HepG2 (cell line): Measurements from ENCODE around the gene SLC25A23. TPM values are rescaled to one million over a fixed set of nuclear protein-coding genes. Genes with fewer than 3 reads are reported as not detected.

Experiments
- CBX1 ChIP-seq: IDR thresholded peaks from one replicate; pipeline ENCODE4 v1.6.1; 2016; ENCODE audit warnings: antibody characterized with exemption, low read depth
- GATAD2A ChIP-seq: IDR thresholded peaks from 2 replicates; pipeline ENCODE4 v1.6.1; 2016
- HIVEP1 ChIP-seq: sonication (generic); formaldehyde crosslinking; IDR thresholded peaks from 2 replicates; pipeline ENCODE4 v1.4.0; 2020; ENCODE audit warnings: mild to moderate bottlenecking, missing genetic modification reagents
- MTF1 ChIP-seq: sonication (generic); formaldehyde crosslinking; IDR thresholded peaks from 2 replicates; pipeline ENCODE4 v1.5.0; 2020; ENCODE audit warnings: missing genetic modification reagents
- NFATC3 ChIP-seq: sonication (generic); formaldehyde crosslinking; IDR thresholded peaks from 2 replicates; pipeline ENCODE4 v1.5.1; 2020; ENCODE audit warnings: mild to moderate bottlenecking, missing genetic modification reagents
- NFE2L1 ChIP-seq: sonication (generic); formaldehyde crosslinking; IDR thresholded peaks from 2 replicates; pipeline ENCODE4 v1.4.0; 2020; ENCODE audit warnings: missing genetic modification reagents, mild to moderate bottlenecking, borderline replicate concordance
- NR3C1 ChIP-seq: sonication (generic); formaldehyde crosslinking; IDR thresholded peaks from 2 replicates; pipeline ENCODE4 v1.4.0; 2020; ENCODE audit warnings: missing genetic modification reagents
- REL ChIP-seq: sonication (generic); formaldehyde crosslinking; conservative IDR thresholded peaks from 2 replicates; pipeline ENCODE4 v1.8.0; 2022; ENCODE audit warnings: mild to moderate bottlenecking, missing genetic modification reagents, moderate library complexity
- SMC3 ChIP-seq: IDR thresholded peaks from 2 replicates; pipeline ENCODE4 v1.6.1; 2011; ENCODE audit warnings: low read length, improper control_type of control experiment
- SUZ12 ChIP-seq: fragments of 150-350 bp; IDR thresholded peaks from 2 replicates; pipeline ENCODE4 v1.6.1; 2014; ENCODE audit warnings: low read depth, low read length
- ZNF101 ChIP-seq: sonication (generic); formaldehyde crosslinking; IDR thresholded peaks from 2 replicates; pipeline ENCODE4 v1.4.0; 2020; ENCODE audit warnings: mild to moderate bottlenecking, low read depth, missing genetic modification reagents, borderline replicate concordance
- ZNF44 ChIP-seq: sonication (generic); formaldehyde crosslinking; IDR thresholded peaks from 2 replicates; pipeline ENCODE4 v1.5.1; 2020; ENCODE audit warnings: mild to moderate bottlenecking, missing genetic modification reagents
- ZNF572 ChIP-seq: sonication (generic); formaldehyde crosslinking; IDR thresholded peaks from 2 replicates; pipeline ENCODE4 v1.5.1; 2020; ENCODE audit warnings: mild to moderate bottlenecking, missing genetic modification reagents
- polyA plus RNA-seq, 8 experiments: library from polyadenylated mRNA; depleted of rRNA in 3 of 8; stranded (reverse) in 7 of 8; unstranded in 1 of 8; fragments of >200 nt; fragmentation: Illumina TruSeq in 4 of 8; extraction: Trizol in 4 of 8; gene quantifications; 2 replicates each; pipeline versions ENCODE4 v1.2.1 to v1.2.3, GENCODE V29; 2011 to 2016; ENCODE audit warnings: low read depth in 4 of 8, missing spikeins in 1 of 8, mixed read lengths in 1 of 8; ENCODE audit not compliant: insufficient read depth in 1 of 8
- total RNA-seq, 5 experiments: library from RNA; depleted of rRNA; stranded (reverse); fragments of >200 nt; fragmentation: Illumina TruSeq; extraction: Trizol; gene quantifications; 2 replicates each; pipeline ENCODE4 v1.2.3, GENCODE V29; 2016; ENCODE audit warnings: low read depth in 1 of 5
- TF ChIP-seq, protein P1 (sequence below): sonication (generic); formaldehyde crosslinking; IDR thresholded peaks from 2 replicates; pipeline ENCODE4 v1.4.0; 2020; ENCODE audit warnings: missing genetic modification reagents
- TF ChIP-seq, protein P2 (sequence below): sonication (generic); formaldehyde crosslinking; IDR thresholded peaks from 2 replicates; pipeline ENCODE4 v1.4.0; 2020; ENCODE audit warnings: mild to moderate bottlenecking, missing genetic modification reagents
- TF ChIP-seq, protein P3 (sequence below): sonication (generic); formaldehyde crosslinking; IDR thresholded peaks from 2 replicates; pipeline ENCODE4 v1.8.0; 2022; ENCODE audit warnings: missing genetic modification reagents, mild to moderate bottlenecking, inconsistent platforms, borderline replicate concordance
- TF ChIP-seq, protein P4 (sequence below): IDR thresholded peaks from 2 replicates; pipeline ENCODE4 v1.6.1; 2012; ENCODE audit warnings: low read depth, low read length, improper control_type of control experiment
- TF ChIP-seq, protein P5 (sequence below): sonication (generic); formaldehyde crosslinking; IDR thresholded peaks from 2 replicates; pipeline ENCODE4 v1.5.1; 2020; ENCODE audit warnings: missing genetic modification reagents, mild to moderate bottlenecking, borderline replicate concordance
- TF ChIP-seq, protein P6 (sequence below): sonication (generic); formaldehyde crosslinking; IDR thresholded peaks from 2 replicates; pipeline ENCODE4 v1.5.0; 2020; ENCODE audit warnings: mild to moderate bottlenecking, missing genetic modification reagents

SLC25A23 gene
- total and polyA plus RNA-seq, 2 of the 13 experiments (the other 11 are each of a cell fraction or from before 2014, with no cell fraction given): 12.4 to 15.2 TPM

DNA sequence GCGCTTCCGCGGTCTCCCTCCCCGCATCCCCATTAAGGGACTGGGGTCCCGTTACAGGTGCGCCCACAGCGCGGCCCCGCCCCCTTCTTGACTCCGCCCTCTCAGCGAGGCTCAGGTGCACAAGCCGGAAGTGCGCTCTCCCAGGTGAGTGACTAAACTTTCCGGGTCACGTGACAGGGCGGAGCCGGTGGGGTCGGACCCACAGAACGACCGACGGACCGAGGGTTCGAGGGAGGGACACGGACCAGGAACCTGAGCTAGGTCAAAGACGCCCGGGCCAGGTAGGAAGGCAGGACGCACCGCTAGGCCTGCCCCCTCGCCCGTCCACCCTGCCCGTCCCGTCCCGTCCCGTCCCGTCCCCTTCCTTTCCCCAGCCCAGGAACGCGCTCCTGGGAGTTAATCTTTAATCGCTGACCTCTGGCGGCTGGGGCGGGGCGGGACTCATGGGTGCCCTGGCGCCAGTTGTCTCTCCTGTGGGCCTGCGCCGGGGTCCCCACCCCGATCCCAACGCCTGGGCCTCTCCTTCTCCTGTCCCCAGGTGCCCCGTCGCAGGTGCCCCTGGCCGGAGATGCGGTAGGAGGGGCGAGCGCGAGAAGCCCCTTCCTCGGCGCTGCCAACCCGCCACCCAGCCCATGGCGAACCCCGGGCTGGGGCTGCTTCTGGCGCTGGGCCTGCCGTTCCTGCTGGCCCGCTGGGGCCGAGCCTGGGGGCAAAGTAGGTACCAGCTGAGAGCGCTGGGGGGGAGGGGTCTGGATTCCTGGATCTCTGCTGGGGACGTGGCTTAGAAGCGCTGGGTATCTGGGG, 4.7 kb upstream of the SLC25A23 start, which contains the start of gene CRB3 (continued):
- TF ChIP-seq, protein P1, sequence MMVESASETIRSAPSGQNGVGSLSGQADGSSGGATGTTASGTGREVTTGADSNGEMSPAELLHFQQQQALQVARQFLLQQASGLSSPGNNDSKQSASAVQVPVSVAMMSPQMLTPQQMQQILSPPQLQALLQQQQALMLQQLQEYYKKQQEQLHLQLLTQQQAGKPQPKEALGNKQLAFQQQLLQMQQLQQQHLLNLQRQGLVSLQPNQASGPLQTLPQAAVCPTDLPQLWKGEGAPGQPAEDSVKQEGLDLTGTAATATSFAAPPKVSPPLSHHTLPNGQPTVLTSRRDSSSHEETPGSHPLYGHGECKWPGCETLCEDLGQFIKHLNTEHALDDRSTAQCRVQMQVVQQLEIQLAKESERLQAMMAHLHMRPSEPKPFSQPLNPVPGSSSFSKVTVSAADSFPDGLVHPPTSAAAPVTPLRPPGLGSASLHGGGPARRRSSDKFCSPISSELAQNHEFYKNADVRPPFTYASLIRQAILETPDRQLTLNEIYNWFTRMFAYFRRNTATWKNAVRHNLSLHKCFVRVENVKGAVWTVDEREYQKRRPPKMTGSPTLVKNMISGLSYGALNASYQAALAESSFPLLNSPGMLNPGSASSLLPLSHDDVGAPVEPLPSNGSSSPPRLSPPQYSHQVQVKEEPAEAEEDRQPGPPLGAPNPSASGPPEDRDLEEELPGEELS (CRISPR knock-in tag): 0 out of 2 replicates have a peak, but pooled peaks have one; percentile 28
- TF ChIP-seq CBX1 (peak; percentile 60), NFATC3 (0 out of 2 replicates have a peak, but pooled peaks have one; percentile 27), GATAD2A (CRISPR knock-in tag) (peak; percentile 60), ZNF101 (CRISPR knock-in tag) (no peak), REL (CRISPR knock-in tag) (no peak), NR3C1 (CRISPR knock-in tag) (no peak), SMC3 (no peak), SUZ12 (no peak), NFE2L1 (CRISPR knock-in tag) (no peak), MTF1 (CRISPR knock-in tag) (no peak), ZNF572 (CRISPR knock-in tag) (0 out of 2 replicates have a peak, but pooled peaks have one; percentile 72), HIVEP1 (peak; percentile 49; the same call in 1 of the 2 replicates), ZNF44 (CRISPR knock-in tag) (peak; percentile 40; the same call in 1 of the 2 replicates)
- TF ChIP-seq, protein P2, sequence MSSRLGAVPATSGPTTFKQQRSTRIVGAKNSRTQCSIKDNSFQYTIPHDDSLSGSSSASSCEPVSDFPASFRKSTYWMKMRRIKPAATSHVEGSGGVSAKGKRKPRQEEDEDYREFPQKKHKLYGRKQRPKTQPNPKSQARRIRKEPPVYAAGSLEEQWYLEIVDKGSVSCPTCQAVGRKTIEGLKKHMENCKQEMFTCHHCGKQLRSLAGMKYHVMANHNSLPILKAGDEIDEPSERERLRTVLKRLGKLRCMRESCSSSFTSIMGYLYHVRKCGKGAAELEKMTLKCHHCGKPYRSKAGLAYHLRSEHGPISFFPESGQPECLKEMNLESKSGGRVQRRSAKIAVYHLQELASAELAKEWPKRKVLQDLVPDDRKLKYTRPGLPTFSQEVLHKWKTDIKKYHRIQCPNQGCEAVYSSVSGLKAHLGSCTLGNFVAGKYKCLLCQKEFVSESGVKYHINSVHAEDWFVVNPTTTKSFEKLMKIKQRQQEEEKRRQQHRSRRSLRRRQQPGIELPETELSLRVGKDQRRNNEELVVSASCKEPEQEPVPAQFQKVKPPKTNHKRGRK (CRISPR knock-in tag): no peak
- TF ChIP-seq, protein P3, sequence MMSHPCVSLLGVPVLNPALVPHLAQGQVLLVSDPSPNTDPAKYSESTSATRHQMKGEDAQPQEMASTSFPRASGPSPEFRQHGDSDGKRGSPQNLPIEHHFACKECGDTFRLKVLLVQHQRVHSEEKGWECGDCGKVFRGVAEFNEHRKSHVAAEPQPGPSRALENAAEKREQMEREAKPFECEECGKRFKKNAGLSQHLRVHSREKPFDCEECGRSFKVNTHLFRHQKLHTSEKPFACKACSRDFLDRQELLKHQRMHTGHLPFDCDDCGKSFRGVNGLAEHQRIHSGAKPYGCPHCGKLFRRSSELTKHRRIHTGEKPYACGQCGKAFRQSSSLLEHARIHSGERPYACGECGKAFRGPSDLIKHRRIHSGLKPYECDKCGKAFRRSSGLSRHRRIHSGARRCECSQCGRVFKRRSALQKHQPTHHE: no peak
- TF ChIP-seq, protein P4, sequence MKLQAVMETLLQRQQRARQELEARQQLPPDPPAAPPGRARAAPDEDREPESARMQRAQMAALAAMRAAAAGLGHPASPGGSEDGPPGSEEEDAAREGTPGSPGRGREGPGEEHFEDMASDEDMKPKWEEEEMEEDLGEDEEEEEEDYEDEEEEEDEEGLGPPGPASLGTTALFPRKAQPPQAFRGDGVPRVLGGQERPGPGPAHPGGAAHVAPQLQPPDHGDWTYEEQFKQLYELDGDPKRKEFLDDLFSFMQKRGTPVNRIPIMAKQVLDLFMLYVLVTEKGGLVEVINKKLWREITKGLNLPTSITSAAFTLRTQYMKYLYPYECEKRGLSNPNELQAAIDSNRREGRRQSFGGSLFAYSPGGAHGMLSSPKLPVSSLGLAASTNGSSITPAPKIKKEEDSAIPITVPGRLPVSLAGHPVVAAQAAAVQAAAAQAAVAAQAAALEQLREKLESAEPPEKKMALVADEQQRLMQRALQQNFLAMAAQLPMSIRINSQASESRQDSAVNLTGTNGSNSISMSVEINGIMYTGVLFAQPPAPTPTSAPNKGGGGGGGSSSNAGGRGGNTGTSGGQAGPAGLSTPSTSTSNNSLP: no peak
- TF ChIP-seq, protein P5, sequence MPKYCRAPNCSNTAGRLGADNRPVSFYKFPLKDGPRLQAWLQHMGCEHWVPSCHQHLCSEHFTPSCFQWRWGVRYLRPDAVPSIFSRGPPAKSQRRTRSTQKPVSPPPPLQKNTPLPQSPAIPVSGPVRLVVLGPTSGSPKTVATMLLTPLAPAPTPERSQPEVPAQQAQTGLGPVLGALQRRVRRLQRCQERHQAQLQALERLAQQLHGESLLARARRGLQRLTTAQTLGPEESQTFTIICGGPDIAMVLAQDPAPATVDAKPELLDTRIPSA (CRISPR knock-in tag): no peak
- TF ChIP-seq, protein P6, sequence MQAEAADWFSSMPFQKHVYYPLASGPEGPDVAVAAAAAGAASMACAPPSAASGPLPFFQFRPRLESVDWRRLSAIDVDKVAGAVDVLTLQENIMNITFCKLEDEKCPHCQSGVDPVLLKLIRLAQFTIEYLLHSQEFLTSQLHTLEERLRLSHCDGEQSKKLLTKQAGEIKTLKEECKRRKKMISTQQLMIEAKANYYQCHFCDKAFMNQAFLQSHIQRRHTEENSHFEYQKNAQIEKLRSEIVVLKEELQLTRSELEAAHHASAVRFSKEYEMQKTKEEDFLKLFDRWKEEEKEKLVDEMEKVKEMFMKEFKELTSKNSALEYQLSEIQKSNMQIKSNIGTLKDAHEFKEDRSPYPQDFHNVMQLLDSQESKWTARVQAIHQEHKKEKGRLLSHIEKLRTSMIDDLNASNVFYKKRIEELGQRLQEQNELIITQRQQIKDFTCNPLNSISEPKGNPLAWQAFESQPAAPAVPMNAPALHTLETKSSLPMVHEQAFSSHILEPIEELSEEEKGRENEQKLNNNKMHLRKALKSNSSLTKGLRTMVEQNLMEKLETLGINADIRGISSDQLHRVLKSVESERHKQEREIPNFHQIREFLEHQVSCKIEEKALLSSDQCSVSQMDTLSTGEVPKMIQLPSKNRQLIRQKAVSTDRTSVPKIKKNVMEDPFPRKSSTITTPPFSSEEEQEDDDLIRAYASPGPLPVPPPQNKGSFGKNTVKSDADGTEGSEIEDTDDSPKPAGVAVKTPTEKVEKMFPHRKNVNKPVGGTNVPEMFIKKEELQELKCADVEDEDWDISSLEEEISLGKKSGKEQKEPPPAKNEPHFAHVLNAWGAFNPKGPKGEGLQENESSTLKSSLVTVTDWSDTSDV (CRISPR knock-in tag): 0 out of 2 replicates have a peak, but pooled peaks have one; percentile 83
